Glomerular endothelial cell (primary cell): ENCODE data around the gene ARSA. TPM values are rescaled to one million over a fixed set of nuclear protein-coding genes. Genes with fewer than 3 reads are reported as not detected.
"Not testable (repeated sequence)": the region's sequence is repeated elsewhere in the genome, so short reads cannot be mapped to it uniquely, and the experiment has no call there.

Source experiments
- DNase-seq: peaks from one replicate; pipeline ENCODE4 v3.0.0-alpha.2; 2011; ENCODE audit warnings: low read depth, low spot score; ENCODE audit errors: extremely low read depth
- total RNA-seq: library from RNA; depleted of rRNA; stranded (reverse); fragments of >200 nt; gene quantifications from 2 replicates; pipeline ENCODE4 v1.2.3, GENCODE V29; 2015

ARSA gene
- total RNA-seq, 1 donor from 2014 or later = 59.4 TPM

DNA sequence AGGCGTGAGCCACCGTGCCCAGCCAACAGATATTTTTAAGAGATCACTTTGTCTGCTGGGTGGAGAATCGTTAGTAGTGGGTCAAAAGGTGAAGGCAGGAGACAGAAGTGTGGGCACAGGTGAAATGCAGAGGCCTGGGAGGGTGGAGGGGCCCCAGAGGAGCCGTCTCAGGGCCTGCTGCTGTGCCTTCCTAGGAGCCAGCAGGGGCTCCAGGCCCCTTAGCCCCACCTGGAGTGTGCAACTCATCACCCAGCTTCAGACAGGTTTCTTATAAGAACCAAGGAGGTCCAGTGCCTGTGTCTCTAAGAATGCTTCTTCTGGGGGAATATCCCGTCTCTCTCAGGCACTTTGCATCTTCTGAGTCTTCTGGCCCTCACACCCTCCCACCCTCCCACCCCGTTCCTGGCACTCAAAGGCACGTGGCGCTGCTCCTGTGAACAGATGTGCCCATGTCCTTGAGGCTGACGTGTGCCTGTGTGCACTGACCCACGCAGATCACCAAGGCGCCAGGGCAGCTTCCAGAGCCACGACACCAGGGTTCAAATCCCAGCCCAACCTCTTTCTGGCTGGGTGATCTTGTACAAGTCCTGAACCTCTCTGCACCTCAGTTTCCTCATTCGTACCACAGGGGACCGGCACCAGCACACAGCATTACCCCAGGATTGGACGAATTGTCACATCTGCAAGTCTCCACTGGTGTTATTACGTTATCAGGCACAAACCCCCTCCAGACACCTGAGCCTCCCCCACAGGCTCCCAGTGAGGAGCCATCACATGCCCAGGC is 3.4 kb downstream of the ARSA start:
- no peak for DNase-seq

- DNase-seq = no peak
Observed at GRCh38 chr22:50622723-50623327, 5.1 kb downstream of the ARSA start.

GRCh38 chr22:50621948-50622722 is 5.8 kb downstream of the ARSA start:
- DNase-seq = no peak

- DNase-seq = no peak
Observed at GRCh38 chr22:50621356-50621880, 6.5 kb downstream of the ARSA start.

DNA sequence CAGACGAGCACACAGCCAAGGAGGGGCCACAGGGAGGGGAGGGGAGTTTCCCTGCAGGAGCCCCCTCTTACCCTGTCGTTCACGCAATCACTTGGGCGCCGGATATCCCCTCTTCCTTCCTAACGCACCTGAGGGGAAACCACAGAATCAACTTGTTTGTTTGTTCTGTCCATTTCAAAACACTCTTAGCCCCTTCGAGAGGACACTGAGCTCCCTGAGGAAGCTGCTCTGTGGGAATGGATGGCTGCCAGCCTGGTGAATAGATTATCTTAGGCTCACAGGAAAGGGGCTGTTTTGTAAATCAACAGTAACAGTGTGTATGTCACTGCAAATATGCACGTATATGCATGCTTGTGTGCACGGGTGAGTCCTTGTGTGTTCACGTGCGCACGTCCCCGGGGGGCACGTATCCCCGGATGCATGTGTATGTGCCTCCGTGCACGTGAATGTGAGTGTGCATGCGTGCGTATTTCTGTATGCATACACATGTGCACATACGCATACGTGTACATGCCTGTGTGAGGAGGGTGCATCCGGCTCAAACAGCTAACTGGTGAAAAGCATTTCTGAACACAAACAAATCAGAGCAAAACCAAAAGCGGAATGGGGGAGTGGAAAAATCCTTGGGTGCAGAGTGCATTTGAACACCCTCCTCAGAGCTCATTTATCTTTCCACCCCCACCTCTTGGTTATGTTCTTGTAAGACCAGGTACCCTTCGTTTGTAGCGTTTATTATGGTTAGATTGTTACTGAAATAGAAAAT is 7.2 kb downstream of the ARSA start:
- peak; percentile 51 for DNase-seq

DNA sequence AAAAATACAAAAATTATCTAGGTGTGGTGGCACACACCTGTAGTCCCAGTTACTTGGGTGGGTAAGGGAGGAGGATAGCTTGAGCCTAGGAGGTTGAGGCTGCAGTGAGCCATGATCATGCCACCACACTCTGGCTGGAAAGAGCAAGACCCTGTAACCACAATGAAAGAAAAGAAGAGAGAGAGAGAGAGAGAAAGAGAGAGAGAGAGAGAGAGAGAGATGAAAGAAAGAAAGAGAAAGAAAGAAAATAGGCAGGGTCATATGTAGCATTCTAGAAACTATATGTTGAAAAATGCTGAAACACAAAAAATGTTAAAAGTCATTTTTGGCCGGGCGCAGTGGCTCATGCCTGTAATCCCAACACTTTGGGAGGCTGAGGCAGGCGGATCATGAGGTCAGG is 13.7 kb downstream of the ARSA start:
- not testable (repeated sequence) for DNase-seq

- no peak for DNase-seq
Observed at GRCh38 chr22:50613291-50613981, 14.5 kb downstream of the ARSA start.

DNA sequence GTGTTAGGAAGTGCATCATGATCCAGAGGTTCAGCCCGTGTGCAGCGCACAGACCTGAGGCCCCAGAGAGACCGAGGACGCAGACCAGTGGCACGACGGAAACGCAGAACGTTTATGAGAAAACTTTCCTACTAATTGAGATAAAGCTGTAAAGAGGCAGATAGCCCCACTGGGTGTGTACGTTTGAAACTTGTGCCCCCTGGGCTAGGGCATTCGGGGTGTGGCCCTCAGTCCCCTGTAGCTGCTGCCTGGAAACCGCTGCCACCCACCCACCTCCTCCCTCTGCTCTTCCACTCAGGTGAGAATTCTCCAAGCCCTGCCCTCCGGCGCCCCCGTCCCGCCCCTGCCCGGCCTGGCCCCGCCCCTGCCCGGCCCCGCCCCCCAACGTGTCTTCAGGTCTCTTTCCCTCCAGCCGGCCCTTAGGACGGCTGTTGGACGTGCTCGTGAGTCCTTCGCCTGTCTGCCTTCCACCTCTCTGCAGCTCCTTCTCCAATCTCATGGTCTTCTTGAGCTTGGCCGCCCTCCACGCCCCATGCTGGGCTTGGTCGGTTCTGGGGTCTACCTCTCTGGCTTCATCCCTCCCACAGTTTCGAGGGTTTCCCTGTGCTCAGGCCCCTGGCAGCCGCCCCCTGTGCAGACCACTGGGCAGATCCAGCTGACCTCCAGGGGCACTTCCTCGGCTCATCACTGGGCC is 15.3 kb downstream of the ARSA start:
- DNase-seq = no peak

DNA sequence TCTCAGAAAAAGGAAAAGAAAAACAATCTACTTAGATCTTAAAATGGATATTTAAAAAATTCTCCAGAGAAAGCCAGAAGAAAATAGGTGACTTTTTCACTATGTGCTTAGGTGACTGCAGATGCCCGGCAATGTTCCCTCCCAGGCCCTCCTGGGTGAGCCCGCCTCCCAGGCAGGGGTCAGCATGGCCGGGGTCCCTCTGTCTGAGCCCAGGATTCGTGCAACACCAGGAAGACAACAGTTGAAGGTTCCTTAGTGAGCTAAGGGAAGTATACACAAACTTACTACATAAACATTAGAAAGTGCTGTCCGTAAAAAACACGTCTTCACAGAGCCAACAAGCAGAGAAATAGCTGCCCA is 15.8 kb downstream of the ARSA start:
- DNase-seq = no peak

DNA sequence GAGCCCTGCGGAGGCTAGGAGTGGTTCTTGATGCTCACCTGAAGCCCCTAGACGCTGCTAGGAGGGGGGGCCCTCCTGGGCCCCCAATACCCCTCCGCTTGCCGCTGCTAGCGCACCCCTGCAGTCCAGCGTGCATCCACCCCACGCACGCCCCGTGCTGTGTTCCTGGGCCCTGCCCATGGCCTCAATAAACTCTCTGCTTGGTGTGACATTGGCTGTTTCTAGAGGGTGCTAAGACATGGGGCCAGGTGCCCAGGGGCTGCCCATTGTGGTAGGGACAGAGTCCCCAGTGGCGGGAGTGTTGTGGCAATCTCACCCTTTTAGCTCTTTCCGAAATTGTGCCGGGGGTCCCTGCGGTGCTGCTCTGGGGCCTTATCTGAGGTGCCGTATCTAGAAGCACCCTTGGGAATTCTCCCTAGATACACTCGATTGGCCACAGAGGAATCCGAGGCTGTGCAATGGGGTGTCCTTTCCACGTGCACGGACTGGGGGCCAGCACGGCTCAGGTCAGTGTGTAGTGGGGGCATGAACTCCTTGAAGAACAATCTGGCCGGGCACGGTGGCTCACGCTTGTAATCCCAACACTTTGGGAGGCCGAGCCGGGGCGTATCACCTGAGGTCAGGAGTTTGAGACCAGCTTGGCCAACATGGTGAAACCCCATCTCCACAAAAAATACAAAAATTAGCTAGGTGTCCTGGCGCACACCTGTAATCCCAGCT is 16.5 kb downstream of the ARSA start:
- no peak for DNase-seq

- no peak for DNase-seq
Observed at GRCh38 chr22:50610581-50610980, 17.4 kb downstream of the ARSA start.

DNA sequence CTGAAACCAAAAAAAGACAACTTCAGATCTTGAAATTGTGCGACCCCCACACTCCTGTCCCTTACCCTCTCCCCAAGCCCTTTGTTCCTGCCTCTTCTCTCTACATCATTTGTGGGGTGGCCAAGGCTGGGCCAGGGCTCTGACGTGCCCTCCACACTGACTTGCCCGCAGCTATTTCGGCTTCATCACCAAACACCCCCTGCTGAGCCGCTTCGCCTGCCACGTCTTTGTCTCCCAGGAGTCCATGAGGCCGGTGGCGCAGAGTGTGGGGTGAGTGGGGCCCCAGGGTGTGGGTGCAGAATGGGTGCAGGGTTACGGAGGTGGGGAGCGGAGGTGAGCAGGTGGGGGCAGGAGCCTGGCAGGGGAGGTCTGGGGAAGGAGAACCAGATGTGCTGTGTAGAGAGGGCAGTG is 17.9 kb downstream of the ARSA start:
- no peak for DNase-seq

DNA sequence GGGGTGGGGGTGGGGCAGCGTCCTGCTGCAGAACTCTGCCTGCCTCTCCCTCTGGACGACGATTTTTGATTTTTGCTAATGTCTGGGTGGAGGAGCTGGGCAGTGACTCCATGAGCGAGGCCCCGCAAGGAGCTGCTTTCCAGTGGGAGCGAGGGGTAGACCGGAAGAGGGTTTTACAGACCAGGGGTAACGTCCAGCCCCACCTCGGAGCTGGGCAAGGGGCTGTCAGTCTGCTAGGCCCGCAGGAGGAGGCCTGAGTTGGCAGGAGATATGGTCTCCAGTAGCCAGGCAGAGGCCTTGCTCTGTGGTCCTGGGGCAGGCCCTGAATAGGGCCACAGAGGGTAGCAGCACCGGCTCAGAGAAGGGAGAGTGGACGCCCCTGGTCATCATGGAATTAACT is 18.4 kb downstream of the ARSA start:
- no peak for DNase-seq

- DNase-seq = no peak
Observed at GRCh38 chr22:50608996-50609395, 19.0 kb downstream of the ARSA start.

- DNase-seq = not testable (repeated sequence)
Observed at GRCh38 chr22:50608058-50608840, 19.7 kb downstream of the ARSA start.

- no peak for DNase-seq
Observed at GRCh38 chr22:50607659-50608020, 20.3 kb downstream of the ARSA start.

DNA sequence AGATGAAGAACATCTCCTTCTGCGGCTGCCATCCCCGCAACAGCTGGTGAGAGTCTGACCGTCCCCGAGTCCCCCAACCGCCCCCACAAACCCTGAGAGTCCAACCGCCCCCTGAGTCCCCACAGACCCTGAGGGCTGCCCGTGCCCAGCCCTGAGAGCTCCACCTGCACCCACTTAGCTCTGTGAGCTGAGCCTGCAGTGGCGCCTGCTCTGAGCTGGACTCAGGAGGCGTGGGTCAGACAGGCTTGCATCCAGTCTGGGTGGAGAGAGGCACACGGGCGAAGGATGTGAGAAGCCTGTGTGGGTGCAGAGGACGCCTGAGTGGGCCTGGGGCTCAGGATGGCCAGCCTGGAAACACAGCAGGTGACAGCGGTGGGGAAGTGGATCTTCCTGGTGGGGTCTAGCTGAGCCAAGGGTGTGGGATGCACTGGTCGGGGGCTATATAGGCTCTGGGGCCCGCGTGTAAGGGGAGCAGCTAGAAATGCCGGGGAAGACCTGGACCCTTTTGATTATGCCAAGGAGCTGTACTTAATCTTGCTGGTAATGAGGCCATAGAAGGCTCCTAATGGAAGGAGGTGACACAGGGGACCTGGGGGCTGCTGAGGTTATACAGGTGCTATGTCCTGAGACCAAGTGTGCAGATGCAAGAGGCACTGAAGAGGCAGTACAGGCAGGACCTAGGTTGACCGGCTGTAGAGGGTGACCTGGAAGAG is 20.9 kb downstream of the ARSA start:
- DNase-seq = no peak
